Endothelial cell of umbilical vein (primary cell): ENCODE data around the gene SPSB1. TPM values are rescaled to one million over a fixed set of nuclear protein-coding genes. Genes with fewer than 3 reads are reported as not detected.

Source experiments
- BruUV-seq: library from RNA; stranded (reverse); fragments of 400-500 nt; replicated peaks from 2 replicates; lab custom pipeline; 2021; lab: Mats Ljungman, UMichigan
- CTCF ChIA-PET: fragments of 300-600, 350-600 bp; sonication (Branson Sonifier 250); formaldehyde crosslinking; loops from one replicate; lab custom pipeline; 2021; ENCODE audit warnings: antibody characterized with exemption, inconsistent platforms; lab: Charles Lee
- POLR2A ChIA-PET: fragments of 300-600, 350-600 bp; sonication (Branson Sonifier 250); formaldehyde crosslinking; loops from one replicate; lab custom pipeline; 2021; ENCODE audit warnings: antibody characterized with exemption, inconsistent platforms; lab: Charles Lee
- DNase-seq: peaks from one replicate; pipeline ENCODE4 v3.0.0-alpha.2; 2011; ENCODE audit warnings: low read depth, low spot score
- FAIRE-seq: peaks from 2 replicates; lab custom pipeline; 2011; peaks lifted over from hg19 to GRCh38; lab: Jason Lieb, UNC
- H2AFZ ChIP-seq: 2 replicates; pipeline ENCODE4 v1.6.0; 2012; ENCODE audit warnings: low read depth, low read length, control low read depth, inconsistent platforms
- H3K27ac ChIP-seq: 2 replicates; pipeline ENCODE4 v1.5.1; 2011; ENCODE audit warnings: low read depth, mild to moderate bottlenecking, control low read depth, low read length, moderate library complexity; ENCODE audit not compliant: insufficient read depth
- H3K27me3 ChIP-seq, 2 experiments: 2 replicates each; pipeline versions ENCODE4 v1.6.0 to v1.6.1; 2011; ENCODE audit warnings: low read length in 2 of 2, mixed read lengths in 1 of 2; ENCODE audit not compliant: control insufficient read depth in 2 of 2, insufficient read depth in 2 of 2
- H3K36me3 ChIP-seq, 2 experiments: 2 replicates in 1 of 2; 3 replicates in 1 of 2; pipeline ENCODE4 v1.5.1; 2011; ENCODE audit warnings: low read length in 2 of 2, mild to moderate bottlenecking in 1 of 2, moderate library complexity in 1 of 2; ENCODE audit not compliant: control insufficient read depth in 2 of 2, insufficient read depth in 2 of 2; ENCODE audit errors: extremely low read depth in 1 of 2
- H3K4me1 ChIP-seq: 3 replicates; pipeline ENCODE4 v1.5.1; 2011; ENCODE audit warnings: mild to moderate bottlenecking, low read length; ENCODE audit not compliant: control insufficient read depth, insufficient read depth; ENCODE audit errors: extremely low read depth
- H3K4me2 ChIP-seq: 2 replicates; pipeline ENCODE4 v1.6.1; 2011; ENCODE audit warnings: low read length, control low read depth, mixed read lengths; ENCODE audit not compliant: insufficient read depth
- H3K4me3 ChIP-seq, 3 experiments: fragments of 200-600 bp in 1 of 3; sonication (generic), shearing (Covaris generic) in 1 of 3; replicated peaks in 1 of 3; 2 replicates each; pipeline ENCODE4 v1.5.1; 2011 to 2016; ENCODE audit warnings: control low read depth in 3 of 3, low read length in 3 of 3, mild to moderate bottlenecking in 2 of 3, inconsistent platforms in 1 of 3, low read depth in 1 of 3, moderate library complexity in 1 of 3; ENCODE audit not compliant: insufficient read depth in 1 of 3
- H3K79me2 ChIP-seq: 2 replicates; pipeline ENCODE4 v1.6.0; 2012; ENCODE audit warnings: low read length, inconsistent platforms; ENCODE audit not compliant: control insufficient read depth, insufficient read depth
- H3K9ac ChIP-seq: replicated peaks from 2 replicates; pipeline ENCODE3; 2011; ENCODE audit warnings: low read length, control low read depth; ENCODE audit not compliant: insufficient read depth; ENCODE audit errors: extremely low read depth
- H3K9me1 ChIP-seq: replicated peaks from 3 replicates; pipeline ENCODE4 v1.6.0; 2011; ENCODE audit warnings: mild to moderate bottlenecking, low read length; ENCODE audit not compliant: control insufficient read depth, insufficient read depth; ENCODE audit errors: extremely low read depth
- H3K9me3 ChIP-seq: replicated peaks from 2 replicates; pipeline ENCODE4 v1.5.1; 2012; ENCODE audit warnings: low read length, inconsistent platforms; ENCODE audit not compliant: control insufficient read depth, insufficient read depth
- H4K20me1 ChIP-seq: replicated peaks from 2 replicates; pipeline ENCODE3; 2011; ENCODE audit warnings: mild to moderate bottlenecking, low read length; ENCODE audit not compliant: control insufficient read depth, insufficient read depth; ENCODE audit errors: extremely low read depth
- EZH2 ChIP-seq: IDR thresholded peaks from 2 replicates; pipeline ENCODE4 v1.6.1; 2012; ENCODE audit warnings: borderline replicate concordance, low read depth, mild to moderate bottlenecking, moderate library complexity, low read length, inconsistent platforms; ENCODE audit not compliant: severe bottlenecking
- FOS ChIP-seq: IDR thresholded peaks from 2 replicates; pipeline ENCODE4 v1.6.1; 2011; ENCODE audit warnings: mild to moderate bottlenecking, low read length, moderate library complexity, borderline replicate concordance; ENCODE audit not compliant: insufficient read depth
- GATA2 ChIP-seq: IDR thresholded peaks from 2 replicates; pipeline ENCODE4 v1.7.0; 2011; ENCODE audit warnings: low read depth, mild to moderate bottlenecking, moderate library complexity, mixed read lengths, low read length; ENCODE audit not compliant: insufficient read length, insufficient read depth
- JUN ChIP-seq: IDR thresholded peaks from 2 replicates; pipeline ENCODE4 v1.6.1; 2011; ENCODE audit warnings: borderline replicate concordance, low read depth; ENCODE audit not compliant: insufficient read length, insufficient read depth
- MYC ChIP-seq: IDR thresholded peaks from one replicate; pipeline ENCODE4 v1.6.1; 2011; ENCODE audit warnings: mild to moderate bottlenecking, low read depth, low read length
- POLR2A ChIP-seq: IDR thresholded peaks from 2 replicates; pipeline ENCODE4 v1.6.1; 2012; ENCODE audit warnings: low read depth, mild to moderate bottlenecking, control low read depth, low read length
- POLR2AphosphoS5 ChIP-seq: IDR thresholded peaks from 2 replicates; pipeline ENCODE4 v1.6.1; 2012; ENCODE audit warnings: low read depth, mild to moderate bottlenecking, control low read depth, low read length, moderate library complexity; ENCODE audit not compliant: insufficient read depth
- dilution Hi-C: fragments of 300-500 bp; cut with MboI; formaldehyde crosslinking; loops from one replicate; pipeline ENCODE4 v1.15.0; 2019; ENCODE audit warnings: low sequenced_read_pairs; ENCODE audit not compliant: extremely low pct_ligation_motif_present
- intact Hi-C: fragments of 100-400 bp; cut with micrococcal nuclease; formaldehyde crosslinking; loops from one replicate; pipeline ENCODE4 v1.10.0; 2022
- polyA plus RNA-seq, 4 experiments: library from polyadenylated mRNA; depleted of rRNA in 3 of 4; stranded (reverse) in 3 of 4; unstranded in 1 of 4; fragments of >200 nt; gene quantifications; 2 replicates each; pipeline versions ENCODE4 v1.2.1 to v1.2.3, GENCODE V29; 2011 to 2012; ENCODE audit warnings: missing spikeins in 1 of 4
- total RNA-seq: library from RNA; stranded (reverse); gene quantifications from 2 replicates; pipeline ENCODE4 v1.2.3, GENCODE V29; 2021
- TF ChIP-seq, protein P1 (sequence below): IDR thresholded peaks from 2 replicates; pipeline ENCODE4 v1.6.1; 2011; ENCODE audit not compliant: insufficient read depth, insufficient read length
- TF ChIP-seq, protein P2 (sequence below), 2 donors: IDR thresholded peaks; 1 replicate in 1 of 2; 2 replicates in 1 of 2; pipeline ENCODE4 v1.5.1; 2011; ENCODE audit warnings: low read length in 2 of 2, mild to moderate bottlenecking in 2 of 2, moderate library complexity in 2 of 2, control low read depth in 1 of 2, inconsistent platforms in 1 of 2, low read depth in 1 of 2; ENCODE audit not compliant: insufficient read depth in 1 of 2; ENCODE audit errors: extremely low read depth in 1 of 2

SPSB1 gene
- total and polyA plus RNA-seq, 2 donors (not counting 3 experiments of a cell fraction or from before 2014, with no cell fraction given): 41.9 to 61.2 TPM

DNA sequence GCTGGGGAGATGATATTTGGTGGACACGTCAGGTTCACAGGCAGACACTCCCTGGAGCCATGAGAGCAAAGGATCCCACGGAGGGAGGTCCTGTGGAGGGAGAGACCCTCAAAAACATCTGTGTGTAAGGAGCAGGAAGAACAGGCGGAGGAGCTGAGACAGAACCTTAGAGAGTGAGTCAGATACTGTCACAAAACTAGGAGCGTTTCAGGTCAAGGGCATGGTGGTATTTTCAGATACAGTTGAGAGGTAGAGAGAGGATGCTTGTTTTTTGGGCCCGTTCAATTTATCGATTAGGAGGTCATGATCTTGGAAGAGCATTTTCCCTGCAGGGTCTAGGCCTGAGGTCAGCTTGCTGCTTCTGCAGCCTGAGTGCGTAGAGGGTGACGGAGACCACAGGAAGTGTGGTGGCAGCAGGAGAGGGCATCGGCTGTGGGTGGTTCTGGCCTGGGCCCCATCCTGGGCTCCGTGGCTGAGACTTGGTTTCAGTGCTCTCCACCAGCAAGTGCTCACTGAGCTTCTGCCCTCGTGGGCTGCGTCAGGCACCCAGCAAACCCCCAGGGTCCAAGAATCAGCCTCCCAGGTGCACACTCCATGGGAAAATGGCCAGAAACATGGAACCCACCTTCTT, 39.9 kb downstream of the SPSB1 start:
- Histone ChIP-seq H3K9me3 (no peaks in the 10 kb centered on the region), H3K9ac (no peak overlapping the region), H3K36me3 (peaks cover 0 to 6% of the 10 kb centered on the region in 2 experiments), H3K4me2 (no peak overlapping the region), H3K9me1 (no peaks in the 10 kb centered on the region), H3K4me3 (no peak overlapping the region), H4K20me1 (no peaks in the 10 kb centered on the region), H3K79me2 (peaks cover 84% of the 10 kb centered on the region), H3K27me3 (no peaks in the 10 kb centered on the region), H3K27ac (no peak overlapping the region), H2AFZ (no peak overlapping the region), H3K4me1 (no peaks in the 10 kb centered on the region)
- FAIRE-seq (no peak), DNase-seq (no peak)
- BruUV-seq: no TSS peak
- intact Hi-C loops (loop anchor here (2.0 kb wide), 1 partner anchor 14 kb away; no protein-coding TSS in a partner anchor), dilution Hi-C loops (no loop called here)
- POLR2A ChIA-PET: no interaction called here
- no peak for TF ChIP-seq JUN
- TF ChIP-seq, protein P1, sequence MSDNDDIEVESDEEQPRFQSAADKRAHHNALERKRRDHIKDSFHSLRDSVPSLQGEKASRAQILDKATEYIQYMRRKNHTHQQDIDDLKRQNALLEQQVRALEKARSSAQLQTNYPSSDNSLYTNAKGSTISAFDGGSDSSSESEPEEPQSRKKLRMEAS: no peak
- TF ChIP-seq, protein P2, sequence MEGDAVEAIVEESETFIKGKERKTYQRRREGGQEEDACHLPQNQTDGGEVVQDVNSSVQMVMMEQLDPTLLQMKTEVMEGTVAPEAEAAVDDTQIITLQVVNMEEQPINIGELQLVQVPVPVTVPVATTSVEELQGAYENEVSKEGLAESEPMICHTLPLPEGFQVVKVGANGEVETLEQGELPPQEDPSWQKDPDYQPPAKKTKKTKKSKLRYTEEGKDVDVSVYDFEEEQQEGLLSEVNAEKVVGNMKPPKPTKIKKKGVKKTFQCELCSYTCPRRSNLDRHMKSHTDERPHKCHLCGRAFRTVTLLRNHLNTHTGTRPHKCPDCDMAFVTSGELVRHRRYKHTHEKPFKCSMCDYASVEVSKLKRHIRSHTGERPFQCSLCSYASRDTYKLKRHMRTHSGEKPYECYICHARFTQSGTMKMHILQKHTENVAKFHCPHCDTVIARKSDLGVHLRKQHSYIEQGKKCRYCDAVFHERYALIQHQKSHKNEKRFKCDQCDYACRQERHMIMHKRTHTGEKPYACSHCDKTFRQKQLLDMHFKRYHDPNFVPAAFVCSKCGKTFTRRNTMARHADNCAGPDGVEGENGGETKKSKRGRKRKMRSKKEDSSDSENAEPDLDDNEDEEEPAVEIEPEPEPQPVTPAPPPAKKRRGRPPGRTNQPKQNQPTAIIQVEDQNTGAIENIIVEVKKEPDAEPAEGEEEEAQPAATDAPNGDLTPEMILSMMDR (IDR thresholded peaks at IDR 0.05; ENCODE audit: extremely low read depth in 1 of 2, insufficient read depth in 1 of 2, low read depth in 1 of 2, low read length in 2 of 2): no peak
- TF ChIP-seq MYC: no peak
- TF ChIP-seq POLR2AphosphoS5: no peak
- no peak for TF ChIP-seq POLR2A
- no peak for TF ChIP-seq FOS
- no peak for TF ChIP-seq EZH2
- no peak for TF ChIP-seq GATA2
- CTCF ChIA-PET: no interaction called here
